ENCODE measurements around the gene NKX1-2. TPM values are rescaled to one million over a fixed set of nuclear protein-coding genes. Genes with fewer than 3 reads are reported as not detected.

The NKX1-2 gene
- total RNA-seq, 1 experiment from 2014 or later, result 3.4 TPM

GRCh38 chr10:124419635-124420034 lies 30.2 kb downstream of the NKX1-2 start:
- DNase-seq (ENCODE audit: low read depth, low spot score) (no peak), ATAC-seq (no peak)
- no peaks in the 10 kb centered on the region for H3K9me3 ChIP-seq (ENCODE audit: control insufficient read depth in 1 of 2, insufficient read depth in 1 of 2, low read depth in 1 of 2, low read length in 2 of 2)
- H3K4me3 ChIP-seq (replicated peaks in 1 of 2; ENCODE audit: low read depth in 1 of 2, low read length in 2 of 2), result peak overlapping the region; percentile 54 to 74
- H3K27ac ChIP-seq (ENCODE audit: low read depth, low read length), result peak overlapping the region; percentile 37
- H3K4me2 ChIP-seq (ENCODE audit: low read length), result peak overlapping the region; percentile 80
- 0 out of 2 replicates have a peak, but pooled peaks cover 5% of the 10 kb centered on the region for H4K20me1 ChIP-seq (ENCODE audit: insufficient read depth)
- RAD21 ChIA-PET (ENCODE audit: low non-redundant PET in 1 of 2, low total read pairs in 2 of 2, uncharacterized antibody in 2 of 2, unreplicated experiment in 2 of 2), result interaction anchor here in 1 of 2 experiments (1.2 kb wide), 1 partner anchor 21 kb away, joined by 4 read pairs; no protein-coding TSS in a partner anchor
- CTCF ChIA-PET, result interaction anchor here (1.2 to 4.1 kb wide), 3 partner anchors 16 to 425 kb away, joined by 3 to 23 read pairs (median 6); no protein-coding TSS in a partner anchor
- intact Hi-C loops (cut with micrococcal nuclease), result loop anchor here (5.0 kb wide), 1 partner anchor 323 kb away; the partner anchor contains the start of gene FAM53B
- H3K4me1 ChIP-seq (ENCODE audit: control insufficient read depth in 1 of 2, insufficient read depth in 2 of 2, low read length in 2 of 2), result peaks cover 10 to 15% of the 10 kb centered on the region in 2 experiments
- H3K79me2 ChIP-seq (ENCODE audit: insufficient read depth, low read length), result peaks cover 37% of the 10 kb centered on the region
- H3K27me3 ChIP-seq (ENCODE audit: insufficient read depth, low read length), result no peaks in the 10 kb centered on the region
- TF ChIP-seq ELF1 (IDR thresholded peaks at IDR 0.05; ENCODE audit: borderline replicate concordance, low read depth) (no peak), CTCF (IDR thresholded peaks at IDR 0.05 in 2 of 3, conservative IDR thresholded peaks at IDR 0.05 in 1 of 3; ENCODE audit: borderline replicate concordance in 1 of 3, insufficient read depth in 1 of 3, low read depth in 2 of 3, low read length in 2 of 3) (no peak), REST (IDR thresholded peaks at IDR 0.05; ENCODE audit: low read depth) (no peak), RAD21 (IDR thresholded peaks at IDR 0.05; ENCODE audit: low read depth) (no peak), POLR2AphosphoS5 (IDR thresholded peaks at IDR 0.05; ENCODE audit: low read depth, low read length) (no peak), EZH2 (IDR thresholded peaks at IDR 0.05) (no peak), ATF3 (IDR thresholded peaks at IDR 0.05) (no peak), SRF (IDR thresholded peaks at IDR 0.05; ENCODE audit: low read depth) (no peak), YY1 (IDR thresholded peaks at IDR 0.05; ENCODE audit: extremely low read depth, insufficient replicate concordance, low read depth, low read length) (no peak), POLR2A (IDR thresholded peaks at IDR 0.05; ENCODE audit: borderline replicate concordance, extremely low read depth, insufficient read depth, insufficient read length) (no peak), ZNF274 (IDR thresholded peaks at IDR 0.05; ENCODE audit: low read depth, low read length) (no peak), SIN3A (IDR thresholded peaks at IDR 0.05; ENCODE audit: low read depth) (no peak), EZH2phosphoT487 (IDR thresholded peaks at IDR 0.05; ENCODE audit: borderline replicate concordance) (no peak), EGR1 (IDR thresholded peaks at IDR 0.05; ENCODE audit: low read depth) (no peak), TCF7L2 (IDR thresholded peaks at IDR 0.05; ENCODE audit: borderline replicate concordance, extremely low read depth, insufficient read depth, insufficient read length) (no peak), MAX (IDR thresholded peaks at IDR 0.05) (no peak), CBX3 (IDR thresholded peaks at IDR 0.05; ENCODE audit: low read depth) (no peak), FOSL1 (IDR thresholded peaks at IDR 0.05; ENCODE audit: low read depth) (no peak), CEBPB (IDR thresholded peaks at IDR 0.05; ENCODE audit: low read depth) (no peak)
- peak overlapping the region; percentile 69 for H3K9ac ChIP-seq (ENCODE audit: low read length)
- BruUV-seq (replicated peaks), result no TSS peak
- no peaks in the 10 kb centered on the region for H3K9me2 ChIP-seq (ENCODE audit: insufficient read depth)
- POLR2A ChIA-PET, result interaction anchor here (0.8 to 2.7 kb wide), 5 partner anchors 8 to 424 kb away, joined by 3 to 14 read pairs (median 9); partner anchors contain the start of gene LHPP
- H2AFZ ChIP-seq (ENCODE audit: low read depth, low read length, poor library complexity, severe bottlenecking), result peak overlapping the region; percentile 92
- no peaks in the 10 kb centered on the region for H3K36me3 ChIP-seq (ENCODE audit: control insufficient read depth in 1 of 2, insufficient read depth in 2 of 2, low read length in 2 of 2)
